PC-3 (cell line): Measurements from ENCODE around the gene MFAP2. TPM values are rescaled to one million over a fixed set of nuclear protein-coding genes. Genes with fewer than 3 reads are reported as not detected.
"Not testable (repeated sequence)": the region's sequence is repeated elsewhere in the genome, so short reads cannot be mapped to it uniquely, and the experiment has no call there.

Experiments used
- ATAC-seq: fragments of 200-7000 bp; cut with Tn5 transposase; 2 replicates; pipeline ENCODE4 v1.9.1; 2020; ENCODE audit warnings: mild to moderate bottlenecking, moderate library complexity
- BruUV-seq: library from RNA; stranded (reverse); fragments of 400-500 nt; replicated peaks from 2 replicates; lab custom pipeline; 2021; lab: Mats Ljungman, UMichigan
- CTCF ChIA-PET: fragments of 300-600 bp; sonication (Branson Sonifier 250); formaldehyde crosslinking; loops from one replicate; lab custom pipeline; 2022; ENCODE audit warnings: antibody characterized with exemption; lab: Charles Lee
- POLR2A ChIA-PET: fragments of 300-600 bp; sonication (Branson Sonifier 250); formaldehyde crosslinking; loops from one replicate; lab custom pipeline; 2022; ENCODE audit warnings: antibody characterized with exemption; ENCODE audit not compliant: unreplicated experiment; lab: Charles Lee
- DNase-seq: peaks from one replicate; pipeline ENCODE4 v3.0.0-alpha.2; 2015
- H2AFZ ChIP-seq: fragments of 300-600 bp; sonication (generic); 2 replicates; pipeline ENCODE4 v1.6.0; 2016; ENCODE audit warnings: antibody characterized with exemption, low read length
- H3F3A ChIP-seq: fragments of 300-600 bp; sonication (generic); one replicate; pipeline ENCODE4 v1.6.0; 2017; ENCODE audit warnings: antibody characterized with exemption, low read length, control low read depth, mild to moderate bottlenecking; ENCODE audit not compliant: unreplicated experiment
- H3K27ac ChIP-seq: fragments of 300-600 bp; sonication (generic); 2 replicates; pipeline ENCODE4 v1.5.1; 2016; ENCODE audit warnings: mild to moderate bottlenecking, low read length
- H3K27me3 ChIP-seq: fragments of 300-600 bp; sonication (generic); 2 replicates; pipeline ENCODE4 v1.6.1; 2016; ENCODE audit warnings: low read length, mixed read lengths
- H3K36me3 ChIP-seq: fragments of 300-600 bp; sonication (generic); 2 replicates; pipeline ENCODE4 v1.6.1; 2016; ENCODE audit warnings: low read depth, mixed run types, low read length, mixed read lengths
- H3K4me1 ChIP-seq: fragments of 300-600 bp; sonication (generic); 2 replicates; pipeline ENCODE4 v1.5.1; 2016; ENCODE audit warnings: low read length; ENCODE audit not compliant: insufficient read depth
- H3K4me2 ChIP-seq: fragments of 300-600 bp; sonication (generic); 2 replicates; pipeline ENCODE4 v1.6.0; 2016; ENCODE audit warnings: low read length
- H3K4me3 ChIP-seq: fragments of 300-600 bp; sonication (generic); 2 replicates; pipeline ENCODE4 v1.5.1; 2016; ENCODE audit warnings: mild to moderate bottlenecking, low read length, mixed read lengths
- H3K79me2 ChIP-seq: fragments of 300-600 bp; sonication (generic); 2 replicates; pipeline ENCODE4 v1.6.1; 2017; ENCODE audit warnings: low read length, mixed read lengths
- H3K9ac ChIP-seq: fragments of 300-600 bp; sonication (generic); 2 replicates; pipeline ENCODE4 v1.6.0; 2016; ENCODE audit warnings: mild to moderate bottlenecking, low read length
- H3K9me2 ChIP-seq: fragments of 300-600 bp; sonication (generic); replicated peaks from 2 replicates; pipeline ENCODE4 v1.6.1; 2016; ENCODE audit warnings: mixed run types, low read length, mixed read lengths
- H3K9me3 ChIP-seq: fragments of 300-600 bp; sonication (generic); 2 replicates; pipeline ENCODE4 v1.6.1; 2016; ENCODE audit warnings: low read length, mixed read lengths
- H4K20me1 ChIP-seq: fragments of 300-600 bp; sonication (generic); 2 replicates; pipeline ENCODE4 v1.6.1; 2016; ENCODE audit warnings: low read length, mixed read lengths
- CTCF ChIP-seq: fragments of 300-600 bp; sonication (generic); conservative IDR thresholded peaks from 2 replicates; pipeline ENCODE4 v1.5.1; 2017; ENCODE audit warnings: antibody characterized with exemption, low read depth, mild to moderate bottlenecking, low read length
- EZH2 ChIP-seq: fragments of 300-600 bp; sonication (generic); IDR thresholded peaks from one replicate; pipeline ENCODE4 v1.6.1; 2017; ENCODE audit warnings: antibody characterized with exemption, mild to moderate bottlenecking, low read length; ENCODE audit not compliant: unreplicated experiment
- EZH2phosphoT487 ChIP-seq: fragments of 300-600 bp; sonication (generic); IDR thresholded peaks from 2 replicates; pipeline ENCODE4 v1.6.1; 2018; ENCODE audit warnings: mild to moderate bottlenecking, antibody characterized with exemption, low read length, borderline replicate concordance
- intact Hi-C: fragments of 100-400 bp; cut with micrococcal nuclease; formaldehyde crosslinking; loops from 2 replicates; pipeline ENCODE4 v1.9.0; 2023
- total RNA-seq: library from RNA; depleted of rRNA; stranded (reverse); fragments of >200 nt; gene quantifications from 2 replicates; pipeline ENCODE4 v1.2.3, GENCODE V29; 2014

Gene MFAP2
- total RNA-seq, 1 experiment from 2014 or later = 1.8 TPM

- no peak overlapping the region for H3K4me3 ChIP-seq
- DNase-seq (no peak), ATAC-seq (no peak)
- no peaks in the 10 kb centered on the region for H3F3A ChIP-seq
- no peak overlapping the region for H3K9ac ChIP-seq
- no peaks in the 10 kb centered on the region for H3K79me2 ChIP-seq
- no peak overlapping the region for H2AFZ ChIP-seq
- peaks cover 11% of the 10 kb centered on the region for H3K4me1 ChIP-seq
- no peaks in the 10 kb centered on the region for H3K27me3 ChIP-seq
- no peaks in the 10 kb centered on the region for H3K36me3 ChIP-seq
- TF ChIP-seq EZH2phosphoT487 (no peak), EZH2 (no peak), CTCF (no peak)
- no peak overlapping the region for H3K4me2 ChIP-seq
- no peaks in the 10 kb centered on the region for H3K9me2 ChIP-seq
- no peaks in the 10 kb centered on the region for H3K9me3 ChIP-seq
- ChIA-PET CTCF (no interaction called here), POLR2A (no interaction called here)
- H3K27ac ChIP-seq = no peak overlapping the region
- intact Hi-C loops = no loop called here
- no peaks in the 10 kb centered on the region for H4K20me1 ChIP-seq
- no TSS peak for BruUV-seq
Observed at GRCh38 chr1:16944038-16944437, 36.4 kb downstream of the MFAP2 start.

GRCh38 chr1:16939386-16940180 lies 40.8 kb downstream of the MFAP2 start:
- H3K27ac ChIP-seq, H3K79me2 ChIP-seq, H2AFZ ChIP-seq, H3K27me3 ChIP-seq, ATAC-seq, H3K4me2 ChIP-seq, H3K36me3 ChIP-seq, DNase-seq, intact Hi-C loops, BruUV-seq, H4K20me1 ChIP-seq, H3K9ac ChIP-seq, H3K4me3 ChIP-seq, H3F3A ChIP-seq, POLR2A ChIA-PET, CTCF ChIA-PET, H3K4me1 ChIP-seq, H3K9me2 ChIP-seq, H3K9me3 ChIP-seq: not testable (repeated sequence)

GRCh38 chr1:16938351-16939321 lies 41.8 kb downstream of the MFAP2 start:
- DNase-seq (no peak), ATAC-seq (no peak)
- Histone ChIP-seq H3K4me1 (no peaks in the 10 kb centered on the region), H3F3A (no peaks in the 10 kb centered on the region), H3K27ac (no peak overlapping the region), H3K27me3 (no peaks in the 10 kb centered on the region), H3K79me2 (no peaks in the 10 kb centered on the region), H3K9me2 (no peaks in the 10 kb centered on the region), H3K9me3 (no peaks in the 10 kb centered on the region), H3K4me2 (no peak overlapping the region), H3K9ac (no peak overlapping the region), H2AFZ (no peak overlapping the region), H3K4me3 (no peak overlapping the region), H3K36me3 (no peaks in the 10 kb centered on the region), H4K20me1 (no peaks in the 10 kb centered on the region)
- BruUV-seq = no TSS peak
- ChIA-PET CTCF (no interaction called here), POLR2A (no interaction called here)
- TF ChIP-seq EZH2 (no peak), CTCF (no peak)
- intact Hi-C loops = no loop called here

GRCh38 chr1:16936580-16936979 lies 43.8 kb downstream of the MFAP2 start:
- H3K9me3 ChIP-seq, H3K9me2 ChIP-seq, ATAC-seq, H3K4me1 ChIP-seq, H3K27ac ChIP-seq, POLR2A ChIA-PET, H3K36me3 ChIP-seq, intact Hi-C loops, H3K27me3 ChIP-seq, H2AFZ ChIP-seq, BruUV-seq, H3K4me2 ChIP-seq, H3K9ac ChIP-seq, H4K20me1 ChIP-seq, DNase-seq, H3K79me2 ChIP-seq, H3K4me3 ChIP-seq, H3F3A ChIP-seq, CTCF ChIA-PET: not testable (repeated sequence)

GRCh38 chr1:16933945-16934344 lies 46.5 kb downstream of the MFAP2 start:
- intact Hi-C loops, DNase-seq, H3K9me3 ChIP-seq, ATAC-seq, H3K9ac ChIP-seq, H2AFZ ChIP-seq, H3K27me3 ChIP-seq, H3F3A ChIP-seq, H3K9me2 ChIP-seq, H3K79me2 ChIP-seq, H3K27ac ChIP-seq, BruUV-seq, CTCF ChIA-PET, H3K4me2 ChIP-seq, H3K4me3 ChIP-seq, H4K20me1 ChIP-seq, H3K36me3 ChIP-seq, H3K4me1 ChIP-seq, POLR2A ChIA-PET: not testable (repeated sequence)
